Activated naive CD4-positive, alpha-beta T cell treated with anti-CD3 and anti-CD28 coated beads, Interleukin-2, amount 50 U/mL, for 72 hours (primary cell): ENCODE measurements around the gene LBH. TPM values are rescaled to one million over a fixed set of nuclear protein-coding genes. Genes with fewer than 3 reads are reported as not detected.

ENCODE experiments used
- ATAC-seq, 2 donors: fragments of 150-1000 bp; cut with Tn5 transposase; 2 replicates each; pipeline ENCODE4 v1.10.0; 2021; ENCODE audit warnings: mild to moderate bottlenecking in 2 of 2, moderate library complexity in 2 of 2
- DNase-seq, 2 donors: peaks; one replicate each; pipeline ENCODE4 v3.0.0; 2021 to 2022; ENCODE audit warnings: low spot score in 2 of 2
- H3K27ac Mint-ChIP-seq, 2 donors: one replicate each; pipeline ENCODE4 v1.8.0; 2022; ENCODE audit warnings: mild to moderate bottlenecking in 2 of 2, mixed read lengths in 2 of 2
- H3K36me3 Mint-ChIP-seq, 2 donors: one replicate each; pipeline ENCODE4 v1.8.0; 2022; ENCODE audit warnings: mixed read lengths in 2 of 2
- H3K9me3 Mint-ChIP-seq, 2 donors: one replicate each; pipeline ENCODE4 v1.8.0; 2022; ENCODE audit warnings: mixed read lengths in 2 of 2
- total RNA-seq, 2 donors: library from RNA; stranded (reverse); gene quantifications; one replicate each; pipeline ENCODE4 v1.2.3, GENCODE V29; 2022

LBH gene
- total RNA-seq, 2 donors from 2014 or later, result 67.0 to 88.2 TPM

DNA sequence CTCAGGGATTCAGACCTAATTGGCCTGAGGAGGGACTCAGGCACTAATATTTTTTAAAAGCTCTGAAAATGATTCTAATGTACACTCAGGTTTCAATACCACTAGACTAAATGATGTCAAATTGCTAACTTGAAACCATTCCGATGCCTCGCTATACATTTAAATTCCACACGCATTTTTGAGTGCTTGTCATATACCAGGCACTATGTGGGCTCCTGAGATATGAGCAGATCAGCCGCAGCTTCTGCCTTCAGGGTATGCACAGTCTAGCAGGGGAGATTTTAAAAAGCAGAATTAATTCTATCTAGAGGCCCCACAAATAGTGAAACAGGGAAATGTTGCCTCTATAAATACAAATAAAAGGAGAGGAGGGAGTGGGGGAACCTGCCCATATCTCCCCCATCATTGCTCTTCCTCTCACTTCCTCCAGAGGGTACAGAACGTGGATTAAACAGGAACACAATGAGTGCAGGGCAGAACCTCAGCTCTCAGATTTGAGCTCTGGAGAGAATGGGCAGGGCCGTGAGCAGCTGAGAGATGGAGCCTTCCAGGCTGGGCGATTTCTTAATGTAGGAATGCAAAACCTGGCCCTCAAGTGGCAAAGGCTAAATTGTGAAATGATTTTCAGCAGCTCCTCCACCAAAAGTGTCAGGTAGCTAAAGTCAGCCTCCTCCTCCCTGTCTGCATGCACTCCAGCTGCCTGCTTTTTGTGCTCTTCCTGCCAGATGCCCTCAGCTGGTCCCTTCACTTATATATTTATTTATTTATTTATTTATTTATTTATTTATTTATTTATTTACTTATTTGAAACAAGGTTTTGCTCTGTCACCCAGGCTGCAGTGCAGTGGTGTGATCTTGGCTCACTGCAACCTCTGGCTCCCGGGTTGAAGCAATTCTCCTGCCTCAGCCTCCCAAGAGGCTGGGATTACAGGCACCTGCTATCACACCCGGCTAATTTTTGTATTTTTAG, 24.6 kb upstream of the LBH start:
- ATAC-seq (no peak), DNase-seq (no peak)
- H3K9me3 Mint-ChIP-seq, result no peaks in the 10 kb centered on the region
- H3K36me3 Mint-ChIP-seq, result no peaks in the 10 kb centered on the region
- no peak overlapping the region for H3K27ac Mint-ChIP-seq

DNA sequence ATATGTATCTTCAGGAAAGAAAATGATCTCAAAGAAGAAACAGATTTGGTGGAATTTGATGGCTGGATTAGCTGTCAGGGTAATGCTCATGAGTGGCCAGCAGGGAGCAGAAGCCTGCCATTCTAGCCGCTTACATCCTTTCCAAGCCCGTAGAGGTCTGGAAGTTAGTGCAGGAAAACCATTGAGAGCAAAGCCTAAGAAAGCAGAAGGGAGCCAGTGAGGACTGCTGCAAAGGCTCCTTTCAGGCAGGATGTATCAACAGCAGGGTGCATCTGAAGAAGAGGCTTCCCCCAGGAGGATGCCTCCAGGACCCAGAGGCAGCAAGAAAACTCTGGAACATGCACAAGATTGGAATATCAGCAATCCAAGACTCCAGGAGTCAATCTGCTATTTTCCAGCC, 22.9 kb upstream of the LBH start:
- H3K27ac Mint-ChIP-seq, result no peak overlapping the region
- no peaks in the 10 kb centered on the region for H3K36me3 Mint-ChIP-seq
- H3K9me3 Mint-ChIP-seq, result no peaks in the 10 kb centered on the region
- DNase-seq (peak in 1 of 2 donors; percentile 17), ATAC-seq (peak in 1 of 2 donors; percentile 66)

GRCh38 chr2:30209227-30209626, 22.1 kb upstream of the LBH start:
- ATAC-seq, result peak; percentile 41 to 63
- H3K36me3 Mint-ChIP-seq, result no peaks in the 10 kb centered on the region

DNA sequence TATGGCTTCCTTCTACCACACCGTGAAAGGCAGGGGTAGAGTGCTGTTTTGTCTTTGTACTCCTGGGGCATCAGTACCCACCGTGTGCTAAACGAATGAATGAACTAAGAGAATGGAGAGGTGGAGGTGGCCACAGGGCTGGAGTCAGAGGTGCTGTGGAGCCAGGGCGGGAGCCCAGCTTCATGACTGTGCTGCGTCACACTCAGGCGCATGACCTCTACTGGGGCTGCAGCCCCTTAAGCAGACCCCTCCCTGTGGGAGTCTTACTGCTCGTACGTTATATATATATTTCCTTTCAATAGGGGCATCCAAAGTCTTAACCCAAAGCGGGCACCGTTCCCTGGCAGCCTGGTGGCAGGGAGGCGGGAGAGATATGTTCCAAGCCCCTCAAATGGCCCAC, 18.0 kb upstream of the LBH start:
- H3K27ac Mint-ChIP-seq, result no peak overlapping the region
- H3K9me3 Mint-ChIP-seq, result no peaks in the 10 kb centered on the region
- H3K36me3 Mint-ChIP-seq, result no peaks in the 10 kb centered on the region
- ATAC-seq, result no peak
- DNase-seq, result peak in 1 of 2 donors; percentile 40

More at GRCh38 chr2:30209227-30209626, 22.1 kb upstream of the LBH start:
- H3K9me3 Mint-ChIP-seq, result no peaks in the 10 kb centered on the region
- H3K27ac Mint-ChIP-seq, result peak overlapping the region; percentile 3 to 58
- DNase-seq, result no peak

- ATAC-seq (no peak), DNase-seq (no peak)
- Mint-ChIP-seq H3K27ac (no peak overlapping the region), H3K36me3 (no peaks in the 10 kb centered on the region), H3K9me3 (no peaks in the 10 kb centered on the region)
Measured at GRCh38 chr2:30213907-30214463, 17.3 kb upstream of the LBH start.

- no peak for DNase-seq
- Mint-ChIP-seq H3K9me3 (no peaks in the 10 kb centered on the region), H3K27ac (no peak overlapping the region), H3K36me3 (no peaks in the 10 kb centered on the region)
- ATAC-seq, result peak in 1 of 2 donors; percentile 75
Measured at GRCh38 chr2:30216157-30216556, 15.2 kb upstream of the LBH start.

DNA sequence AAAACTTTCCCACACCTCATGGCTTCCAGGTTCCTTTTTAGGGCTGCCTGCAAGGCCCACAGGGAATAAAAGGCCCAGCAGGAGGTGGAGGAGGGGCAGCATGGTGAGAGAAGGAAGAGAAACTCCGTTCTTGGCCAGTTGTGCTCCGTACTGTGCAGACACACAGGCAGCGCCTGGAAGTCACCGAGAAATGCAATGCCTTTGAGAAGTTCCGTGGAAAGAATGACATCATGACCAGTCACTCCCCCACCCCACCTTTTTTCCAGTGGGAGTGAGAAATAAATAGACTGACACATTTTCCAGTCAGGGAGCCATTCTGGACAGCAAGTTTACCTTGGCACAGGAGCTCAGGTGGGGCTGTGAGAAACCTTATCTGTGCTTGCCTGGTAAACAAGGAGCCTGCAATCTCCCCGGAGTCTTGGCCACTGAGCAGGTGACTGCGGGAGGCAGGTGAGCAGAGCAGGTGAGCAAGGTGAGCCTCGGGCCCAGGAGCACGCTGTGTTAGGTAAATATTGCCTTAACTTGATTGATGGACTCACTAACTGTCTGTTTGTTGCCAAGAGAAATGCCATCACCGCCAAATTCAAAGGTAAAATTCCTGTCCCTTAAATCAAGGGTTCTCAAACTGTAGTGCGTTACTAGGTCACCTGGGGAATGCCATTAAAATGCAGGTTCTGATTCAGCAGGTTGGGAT, 13.5 kb upstream of the LBH start:
- Mint-ChIP-seq H3K9me3 (no peaks in the 10 kb centered on the region), H3K27ac (no peak overlapping the region), H3K36me3 (no peaks in the 10 kb centered on the region)
- peak in 1 of 2 donors; percentile 29 for ATAC-seq
- peak in 1 of 2 donors; percentile 25 for DNase-seq

DNA sequence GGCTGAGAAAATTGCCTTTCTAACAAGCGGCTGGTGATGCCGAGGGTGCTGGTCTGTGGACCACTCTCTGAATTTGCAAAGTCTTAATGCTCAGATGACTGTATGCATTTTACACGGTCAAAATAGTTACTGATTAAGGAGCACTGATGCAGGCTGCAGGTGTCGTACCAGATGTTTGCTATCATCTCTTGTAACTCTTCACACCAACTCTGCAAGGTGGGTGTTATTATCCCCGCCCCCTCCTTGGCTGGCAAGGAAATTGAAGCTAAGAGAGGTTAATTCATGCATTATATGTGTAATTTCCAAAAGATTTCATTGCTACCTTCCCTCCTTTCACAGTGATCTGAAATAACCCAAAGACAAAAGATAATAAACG, 13.0 kb upstream of the LBH start:
- Mint-ChIP-seq H3K9me3 (no peaks in the 10 kb centered on the region), H3K27ac (no peak overlapping the region), H3K36me3 (no peaks in the 10 kb centered on the region)
- ATAC-seq (no peak), DNase-seq (no peak)

DNA sequence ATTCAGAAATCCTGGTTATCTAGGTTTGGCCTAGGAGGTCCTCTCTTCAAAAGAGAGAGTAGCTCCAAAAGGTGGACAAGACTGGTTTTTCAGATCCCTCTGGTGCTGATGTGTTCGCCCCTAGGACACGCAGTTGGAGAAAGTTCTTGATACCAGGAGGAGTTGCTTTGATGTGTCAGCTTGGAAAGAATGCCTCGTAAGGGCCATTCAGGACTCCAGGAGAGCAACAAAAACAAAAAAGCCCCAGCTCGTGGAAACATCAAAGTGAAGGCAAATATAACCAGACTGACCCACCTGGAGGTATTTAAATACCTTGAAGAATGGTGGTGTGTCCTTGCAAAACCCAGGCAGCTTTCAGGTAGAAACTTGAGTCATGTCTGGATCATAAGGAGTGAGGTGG, 12.5 kb upstream of the LBH start:
- no peaks in the 10 kb centered on the region for H3K36me3 Mint-ChIP-seq
- no peak for ATAC-seq
- DNase-seq, result peak in 1 of 2 donors; percentile 4
- H3K9me3 Mint-ChIP-seq, result no peaks in the 10 kb centered on the region
- H3K27ac Mint-ChIP-seq, result no peak overlapping the region

DNA sequence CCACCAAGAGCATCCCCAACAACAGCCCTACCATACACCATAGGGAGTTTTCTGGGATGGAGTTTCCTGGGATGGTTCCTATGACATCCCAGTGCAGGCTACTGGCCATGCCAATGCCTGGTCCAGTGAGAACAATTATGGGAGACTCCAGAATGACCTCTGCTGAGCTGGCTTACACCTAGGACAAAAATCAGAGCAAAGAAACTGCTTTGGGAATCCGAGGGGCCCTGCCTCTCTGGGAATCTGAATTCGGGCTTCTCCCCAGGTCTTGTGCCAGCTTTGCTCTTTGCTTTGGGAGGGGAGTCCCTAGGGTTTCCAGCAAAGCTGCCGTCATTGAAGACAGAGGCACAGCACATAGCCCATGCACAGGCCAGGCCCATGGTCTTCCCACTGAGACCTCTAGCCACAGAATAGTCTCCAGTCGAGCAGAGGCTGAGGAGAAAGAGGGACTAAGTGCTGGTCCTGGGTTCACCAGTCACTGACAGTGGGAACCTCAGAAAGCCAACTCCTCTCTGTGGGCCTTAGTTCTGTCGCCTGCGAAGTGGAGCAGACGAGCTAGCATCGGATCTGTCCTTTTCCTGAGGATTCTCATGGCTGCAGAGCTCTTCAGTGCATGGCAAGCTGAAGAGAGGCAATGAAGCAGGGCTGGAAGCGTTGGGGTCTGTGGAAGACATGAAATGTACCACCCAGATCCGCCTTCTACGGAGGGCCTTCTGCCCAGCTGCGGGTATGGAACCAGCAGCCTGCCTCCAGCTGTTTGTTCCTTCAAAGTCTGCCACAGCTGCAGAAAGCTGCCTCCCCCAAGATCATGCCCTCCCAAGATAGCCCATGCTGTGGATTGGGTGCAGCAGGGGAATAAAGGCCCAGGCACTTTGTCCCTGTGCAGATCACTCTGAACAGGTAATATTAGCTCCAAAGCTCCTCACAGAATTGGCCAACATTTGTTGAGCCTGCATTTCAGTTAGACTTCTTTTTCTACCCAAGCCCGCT, 11.2 kb upstream of the LBH start:
- DNase-seq (no peak), ATAC-seq (no peak)
- Mint-ChIP-seq H3K27ac (no peak overlapping the region), H3K36me3 (peaks cover 0 to 2% of the 10 kb centered on the region in 2 donors), H3K9me3 (no peaks in the 10 kb centered on the region)

DNA sequence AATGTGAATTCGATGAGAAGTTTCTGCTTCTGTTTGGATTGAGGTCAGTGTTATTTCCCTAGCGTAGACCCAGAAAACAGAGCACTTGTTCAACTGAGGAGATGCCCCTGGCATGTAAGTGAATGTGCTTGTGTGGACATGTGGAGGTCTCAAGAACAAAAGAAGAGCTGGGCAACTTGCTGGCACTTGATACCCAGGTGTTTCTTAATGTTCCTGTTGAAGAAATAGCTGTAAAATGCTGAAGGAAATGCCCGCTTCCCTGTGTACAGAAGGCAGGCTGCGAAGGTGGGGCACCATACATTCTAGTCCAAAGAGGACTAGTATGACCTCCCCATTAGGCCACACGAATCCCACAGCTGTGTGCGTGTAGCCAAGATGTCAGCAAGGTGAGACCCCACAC, 9.8 kb upstream of the LBH start:
- DNase-seq (no peak), ATAC-seq (no peak)
- no peaks in the 10 kb centered on the region for H3K9me3 Mint-ChIP-seq
- H3K36me3 Mint-ChIP-seq, result peaks cover 0 to 6% of the 10 kb centered on the region in 2 donors
- no peak overlapping the region for H3K27ac Mint-ChIP-seq

DNA sequence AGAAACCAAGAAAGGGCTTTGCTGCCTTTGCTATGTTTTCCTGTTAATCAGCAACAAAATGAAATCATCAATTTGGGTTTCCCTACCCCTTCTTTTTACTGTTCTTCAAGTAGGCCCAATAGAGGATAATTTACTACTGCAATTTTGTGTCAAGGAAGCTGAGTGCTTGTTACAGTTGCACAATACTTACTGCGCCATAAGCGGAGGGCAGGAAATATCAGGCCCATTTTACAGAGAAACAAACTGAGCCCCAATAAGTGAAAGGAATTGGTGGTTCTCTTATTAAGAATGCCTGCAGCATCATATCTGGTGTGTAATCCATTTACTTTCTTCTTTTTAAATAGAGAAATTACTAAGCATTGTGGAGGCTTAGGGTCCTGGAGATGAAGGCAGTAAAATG, 9.3 kb upstream of the LBH start:
- no peak for DNase-seq
- ATAC-seq, result no peak
- Mint-ChIP-seq H3K9me3 (no peaks in the 10 kb centered on the region), H3K27ac (peak overlapping the region in 1 of 2 donors; percentile 60), H3K36me3 (peaks cover 0 to 6% of the 10 kb centered on the region in 2 donors)

DNA sequence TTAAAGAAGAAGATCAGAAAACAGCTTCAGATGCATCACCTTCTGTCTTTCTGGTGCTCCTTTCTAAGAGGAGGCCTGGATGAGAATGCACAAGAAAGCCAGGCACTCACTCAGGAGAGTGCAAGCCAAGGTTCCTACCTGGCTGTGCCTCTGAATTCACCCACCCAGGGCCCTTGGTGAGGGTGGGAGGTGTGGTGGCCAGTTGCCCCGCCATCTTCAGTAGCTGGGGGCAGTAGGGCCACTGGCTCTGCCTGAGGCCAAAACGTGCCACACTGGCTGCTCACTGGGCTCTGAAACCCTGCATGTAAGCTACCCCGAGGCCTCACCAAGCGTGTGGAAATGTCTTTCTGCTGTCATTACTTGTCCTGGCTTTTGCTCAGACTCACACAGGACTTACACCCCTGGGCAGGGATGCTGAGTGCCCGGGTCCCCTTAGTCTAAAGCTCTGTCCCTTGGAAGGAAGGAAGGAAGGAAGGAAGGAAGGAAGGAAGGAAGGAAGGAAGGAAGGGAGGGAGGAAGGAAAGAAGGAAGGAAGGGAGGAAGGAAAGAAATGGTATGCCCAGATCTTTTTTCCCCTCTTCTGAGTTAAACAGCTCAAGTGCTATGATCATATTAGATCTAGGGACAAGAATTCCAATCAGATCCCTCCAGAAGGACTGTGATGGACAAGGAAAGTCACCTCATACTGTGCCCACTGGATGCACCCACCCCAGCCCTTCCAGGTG, 8.5 kb upstream of the LBH start:
- H3K9me3 Mint-ChIP-seq, result no peaks in the 10 kb centered on the region
- peak overlapping the region; percentile 1 to 50 for H3K27ac Mint-ChIP-seq
- H3K36me3 Mint-ChIP-seq, result peaks cover 0 to 6% of the 10 kb centered on the region in 2 donors
- ATAC-seq, result no peak
- DNase-seq, result no peak

- no peaks in the 10 kb centered on the region for H3K9me3 Mint-ChIP-seq
- peaks cover 0 to 6% of the 10 kb centered on the region in 2 donors for H3K36me3 Mint-ChIP-seq
- no peak for ATAC-seq
- DNase-seq, result no peak
- peak overlapping the region; percentile 1 to 72 for H3K27ac Mint-ChIP-seq
Measured at GRCh38 chr2:30223413-30223874, 7.9 kb upstream of the LBH start.

DNA sequence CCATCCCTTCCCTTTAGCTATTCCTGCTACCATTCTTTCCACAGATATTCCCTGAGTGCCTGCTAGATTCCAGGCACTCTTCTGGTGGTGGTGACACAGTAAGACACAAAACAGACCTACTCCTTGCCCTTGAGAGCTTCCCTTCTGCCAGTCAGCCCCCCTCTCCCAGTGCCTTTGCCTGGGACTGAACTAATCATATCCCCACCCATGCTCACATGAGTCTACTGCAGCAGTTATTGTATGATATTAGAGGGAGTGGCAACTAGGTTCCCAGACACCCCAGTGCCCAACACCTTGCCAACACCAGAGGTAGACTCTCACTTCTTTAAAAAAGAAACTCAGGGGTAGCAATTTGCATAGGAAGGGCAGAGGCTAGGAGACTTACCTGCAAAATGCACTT, 7.2 kb upstream of the LBH start:
- H3K9me3 Mint-ChIP-seq, result no peaks in the 10 kb centered on the region
- ATAC-seq (no peak), DNase-seq (no peak)
- H3K36me3 Mint-ChIP-seq, result peaks cover 0 to 6% of the 10 kb centered on the region in 2 donors
- peak overlapping the region; percentile 1 to 66 for H3K27ac Mint-ChIP-seq
